ENCODE measurements around the gene MMP15.

- no peak for TF ChIP-seq CTCF (IDR thresholded peaks at IDR 0.05; ENCODE audit: low read length)
- TF ChIP-seq EZH2 (IDR thresholded peaks at IDR 0.05; ENCODE audit: borderline replicate concordance, low read length), result no peak
Observed at GRCh38 chr16:58088091-58088490, 62.5 kb downstream of the MMP15 start.
